Raji (cell line): Measurements from ENCODE around the gene DCAF11.

Experiments
- POLR2A ChIP-seq: IDR thresholded peaks from 2 replicates; pipeline ENCODE4 v1.6.1; 2011; ENCODE audit warnings: low read depth, low read length, control low read depth; ENCODE audit not compliant: insufficient read depth

The DCAF11 gene

GRCh38 chr14:24098927-24099813, 15.4 kb upstream of the DCAF11 start:
- TF ChIP-seq POLR2A: no peak

- TF ChIP-seq POLR2A: no peak
Observed at GRCh38 chr14:24100197-24100981, 14.2 kb upstream of the DCAF11 start.

- TF ChIP-seq POLR2A: no peak
Observed at GRCh38 chr14:24100982-24101494, 13.5 kb upstream of the DCAF11 start.

- no peak for TF ChIP-seq POLR2A
Observed at GRCh38 chr14:24102357-24103048, 12.1 kb upstream of the DCAF11 start.

GRCh38 chr14:24103451-24103850, 11.1 kb upstream of the DCAF11 start:
- no peak for TF ChIP-seq POLR2A

- no peak for TF ChIP-seq POLR2A
Observed at GRCh38 chr14:24106672-24107271, 7.8 kb upstream of the DCAF11 start.

- TF ChIP-seq POLR2A: no peak
Observed at GRCh38 chr14:24108336-24108874, 6.2 kb upstream of the DCAF11 start.

- TF ChIP-seq POLR2A: no peak
Observed at GRCh38 chr14:24110060-24110459, 4.5 kb upstream of the DCAF11 start.

- no peak for TF ChIP-seq POLR2A
Observed at GRCh38 chr14:24110523-24110922, 4.1 kb upstream of the DCAF11 start.

GRCh38 chr14:24113379-24113800, 1.2 kb upstream of the DCAF11 start:
- TF ChIP-seq POLR2A: no peak

GRCh38 chr14:24113801-24114531, 611 bp upstream of the DCAF11 start:
- peak; percentile 82 for TF ChIP-seq POLR2A

GRCh38 chr14:24115422-24116127, 998 bp downstream of the DCAF11 start:
- no peak for TF ChIP-seq POLR2A

- TF ChIP-seq POLR2A: no peak
Observed at GRCh38 chr14:24116128-24116814, 1.7 kb downstream of the DCAF11 start.
